ENCODE measurements around the gene PLB1.

Gene PLB1

GRCh38 chr2:28630341-28630740 is 134.5 kb downstream of the PLB1 start:
- H3K4me1 ChIP-seq: peaks cover 18% of the 10 kb centered on the region
- H3K79me2 ChIP-seq: no peaks in the 10 kb centered on the region
- H3K4me3 ChIP-seq (ENCODE audit: low read depth, low read length): no peak overlapping the region
- no peak overlapping the region for H3K27ac ChIP-seq
- no peaks in the 10 kb centered on the region for H3K36me3 ChIP-seq (ENCODE audit: control insufficient read depth, insufficient read depth, low read length)
- no peaks in the 10 kb centered on the region for H3K27me3 ChIP-seq (ENCODE audit: control insufficient read depth, insufficient read depth, low read length)
- H2AFZ ChIP-seq: no peak overlapping the region
- no peak overlapping the region for H3K4me2 ChIP-seq (ENCODE audit: low read length)
- no peak for TF ChIP-seq CTCF (IDR thresholded peaks at IDR 0.05)
- no peaks in the 10 kb centered on the region for H3K9me3 ChIP-seq (ENCODE audit: control insufficient read depth, low read length)
- no peak overlapping the region for H3K9ac ChIP-seq

GRCh38 chr2:28631514-28632206 is 135.8 kb downstream of the PLB1 start:
- Histone ChIP-seq H3K9ac (no peak overlapping the region), H3K4me1 (peaks cover 14% of the 10 kb centered on the region), H3K79me2 (no peaks in the 10 kb centered on the region), H3K9me3 (ENCODE audit: control insufficient read depth, low read length) (no peaks in the 10 kb centered on the region), H3K36me3 (ENCODE audit: control insufficient read depth, insufficient read depth, low read length) (no peaks in the 10 kb centered on the region), H2AFZ (no peak overlapping the region), H3K4me2 (ENCODE audit: low read length) (no peak overlapping the region), H3K4me3 (ENCODE audit: low read depth, low read length) (no peak overlapping the region), H3K27me3 (ENCODE audit: control insufficient read depth, insufficient read depth, low read length) (no peaks in the 10 kb centered on the region), H3K27ac (no peak overlapping the region)
- TF ChIP-seq CTCF (IDR thresholded peaks at IDR 0.05): no peak

GRCh38 chr2:28632791-28633190 is 136.9 kb downstream of the PLB1 start:
- peaks cover 4% of the 10 kb centered on the region for H3K4me1 ChIP-seq
- no peak overlapping the region for H3K4me2 ChIP-seq (ENCODE audit: low read length)
- no peaks in the 10 kb centered on the region for H3K27me3 ChIP-seq (ENCODE audit: control insufficient read depth, insufficient read depth, low read length)
- no peaks in the 10 kb centered on the region for H3K79me2 ChIP-seq
- H3K4me3 ChIP-seq (ENCODE audit: low read depth, low read length): no peak overlapping the region
- no peak overlapping the region for H3K27ac ChIP-seq
- no peaks in the 10 kb centered on the region for H3K36me3 ChIP-seq (ENCODE audit: control insufficient read depth, insufficient read depth, low read length)
- no peak overlapping the region for H3K9ac ChIP-seq
- no peak overlapping the region for H2AFZ ChIP-seq
- H3K9me3 ChIP-seq (ENCODE audit: control insufficient read depth, low read length): no peaks in the 10 kb centered on the region
- TF ChIP-seq CTCF (IDR thresholded peaks at IDR 0.05): no peak

- Histone ChIP-seq H2AFZ (no peak overlapping the region), H3K4me2 (ENCODE audit: low read length) (no peak overlapping the region), H3K36me3 (ENCODE audit: control insufficient read depth, insufficient read depth, low read length) (no peaks in the 10 kb centered on the region), H3K9ac (no peak overlapping the region), H3K27ac (no peak overlapping the region), H3K4me3 (ENCODE audit: low read depth, low read length) (no peak overlapping the region), H3K79me2 (no peaks in the 10 kb centered on the region), H3K9me3 (ENCODE audit: control insufficient read depth, low read length) (no peaks in the 10 kb centered on the region), H3K4me1 (no peaks in the 10 kb centered on the region), H3K27me3 (ENCODE audit: control insufficient read depth, insufficient read depth, low read length) (no peaks in the 10 kb centered on the region)
- TF ChIP-seq CTCF (IDR thresholded peaks at IDR 0.05): no peak
Observed at GRCh38 chr2:28633204-28633603, 137.3 kb downstream of the PLB1 start.

GRCh38 chr2:28633746-28634145 is 137.9 kb downstream of the PLB1 start:
- Histone ChIP-seq H3K4me1 (no peaks in the 10 kb centered on the region), H3K27me3 (ENCODE audit: control insufficient read depth, insufficient read depth, low read length) (no peaks in the 10 kb centered on the region), H3K27ac (no peak overlapping the region)

More at GRCh38 chr2:28633746-28634145, 137.9 kb downstream of the PLB1 start:
- Histone ChIP-seq H3K4me2 (ENCODE audit: low read length) (no peak overlapping the region), H3K4me3 (ENCODE audit: low read depth, low read length) (no peak overlapping the region), H3K36me3 (ENCODE audit: control insufficient read depth, insufficient read depth, low read length) (no peaks in the 10 kb centered on the region), H3K79me2 (no peaks in the 10 kb centered on the region), H2AFZ (no peak overlapping the region), H3K9me3 (ENCODE audit: control insufficient read depth, low read length) (no peaks in the 10 kb centered on the region), H3K9ac (no peak overlapping the region)
- TF ChIP-seq CTCF (IDR thresholded peaks at IDR 0.05): no peak

Measured in parathyroid adenoma (tissue), 2 donors.